H9 (cell line): ENCODE results near the gene IL12RB2. TPM values are rescaled to one million over a fixed set of nuclear protein-coding genes. Genes with fewer than 3 reads are reported as not detected.
A peak's percentile ranks its signal among the peaks of the same experiment; 100 is the strongest.

Source experiments
- DNase-seq: peaks from one replicate; pipeline ENCODE4 v3.0.0-alpha.2; 2017
- H2AFZ ChIP-seq: one replicate; pipeline ENCODE4 v1.6.1; 2013; ENCODE audit warnings: mild to moderate bottlenecking, low read length, control low read depth, moderate library complexity
- H2AK5ac ChIP-seq: 2 replicates; pipeline ENCODE4 v1.6.1; 2013; ENCODE audit warnings: low read length, control low read depth, mixed read lengths; ENCODE audit not compliant: insufficient read length
- H2BK120ac ChIP-seq: one replicate; pipeline ENCODE4 v1.6.1; 2013; ENCODE audit warnings: low read depth, mild to moderate bottlenecking, low read length, control low read depth, inconsistent platforms; ENCODE audit not compliant: poor library complexity, severe bottlenecking
- H2BK12ac ChIP-seq: 2 replicates; pipeline ENCODE4 v1.6.1; 2013; ENCODE audit warnings: low read length, control low read depth, mixed read lengths, low read depth; ENCODE audit not compliant: insufficient read length
- H2BK15ac ChIP-seq: 2 replicates; pipeline ENCODE4 v1.6.1; 2013; ENCODE audit warnings: low read depth, low read length, control low read depth
- H2BK20ac ChIP-seq: one replicate; pipeline ENCODE4 v1.6.1; 2013; ENCODE audit warnings: low read depth, mild to moderate bottlenecking, low read length, control low read depth, inconsistent platforms; ENCODE audit not compliant: poor library complexity, severe bottlenecking
- H2BK5ac ChIP-seq: 2 replicates; pipeline ENCODE4 v1.6.1; 2013; ENCODE audit warnings: low read length, control low read depth, mixed read lengths; ENCODE audit not compliant: insufficient read length
- H3K14ac ChIP-seq: 2 replicates; pipeline ENCODE4 v1.6.1; 2013; ENCODE audit warnings: low read length, control low read depth; ENCODE audit not compliant: insufficient read depth
- H3K18ac ChIP-seq: 2 replicates; pipeline ENCODE4 v1.6.1; 2013; ENCODE audit warnings: low read depth, mild to moderate bottlenecking, mixed read lengths, low read length, control low read depth; ENCODE audit not compliant: insufficient read length
- H3K23ac ChIP-seq: 2 replicates; pipeline ENCODE4 v1.6.1; 2013; ENCODE audit warnings: low read length, control low read depth, mixed read lengths, low read depth; ENCODE audit not compliant: insufficient read length
- H3K23me2 ChIP-seq: 2 replicates; pipeline ENCODE4 v1.6.1; 2013; ENCODE audit warnings: low read depth, mild to moderate bottlenecking, mixed read lengths, low read length, control low read depth; ENCODE audit not compliant: insufficient read length, poor library complexity, severe bottlenecking
- H3K27ac ChIP-seq: 2 replicates; pipeline ENCODE4 v1.5.1; 2013; ENCODE audit warnings: low read length, control low read depth, mixed read lengths, low read depth; ENCODE audit not compliant: insufficient read length
- H3K27me3 ChIP-seq: 2 replicates; pipeline ENCODE4 v1.6.1; 2013; ENCODE audit warnings: low read length, control low read depth, inconsistent platforms; ENCODE audit not compliant: insufficient read depth
- H3K4ac ChIP-seq: 2 replicates; pipeline ENCODE4 v1.6.1; 2013; ENCODE audit warnings: low read depth, mild to moderate bottlenecking, control low read depth, inconsistent platforms, low read length, moderate library complexity
- H3K4me1 ChIP-seq: 2 replicates; pipeline ENCODE4 v1.6.1; 2013; ENCODE audit warnings: low read length, control low read depth, inconsistent platforms; ENCODE audit not compliant: insufficient read depth
- H3K4me2 ChIP-seq: 2 replicates; pipeline ENCODE4 v1.6.1; 2013; ENCODE audit warnings: low read length, control low read depth, mixed read lengths; ENCODE audit not compliant: insufficient read length, insufficient read depth
- H3K56ac ChIP-seq: 2 replicates; pipeline ENCODE4 v1.6.1; 2013; ENCODE audit warnings: low read depth, mild to moderate bottlenecking, mixed read lengths, low read length, control low read depth; ENCODE audit not compliant: insufficient read length
- H3K79me1 ChIP-seq: 2 replicates; pipeline ENCODE4 v1.6.1; 2013; ENCODE audit warnings: low read depth, mild to moderate bottlenecking, moderate library complexity, low read length, control low read depth, inconsistent platforms; ENCODE audit not compliant: insufficient read depth, poor library complexity, severe bottlenecking
- H3K79me2 ChIP-seq: 2 replicates; pipeline ENCODE4 v1.6.1; 2013; ENCODE audit warnings: low read length, control low read depth, inconsistent platforms; ENCODE audit not compliant: insufficient read depth
- H3K9ac ChIP-seq: 2 replicates; pipeline ENCODE4 v1.6.1; 2013; ENCODE audit warnings: low read length, control low read depth, mixed read lengths; ENCODE audit not compliant: insufficient read length; ENCODE audit errors: extremely low read depth
- H3K9me3 ChIP-seq: one replicate; pipeline ENCODE4 v1.6.1; 2013; ENCODE audit warnings: low read depth, low read length, inconsistent platforms; ENCODE audit not compliant: control insufficient read depth
- H3T11ph ChIP-seq: one replicate; pipeline ENCODE4 v1.6.1; 2013; ENCODE audit warnings: mild to moderate bottlenecking, low read length, control low read depth, inconsistent platforms
- H4K20me1 ChIP-seq: one replicate; pipeline ENCODE4 v1.6.1; 2013; ENCODE audit not compliant: control insufficient read depth, insufficient read length, insufficient read depth
- H4K5ac ChIP-seq: 2 replicates; pipeline ENCODE4 v1.6.1; 2013; ENCODE audit warnings: low read depth, mild to moderate bottlenecking, mixed read lengths, low read length, control low read depth; ENCODE audit not compliant: insufficient read length
- H4K8ac ChIP-seq: replicated peaks from 2 replicates; pipeline ENCODE4 v1.6.1; 2013; ENCODE audit warnings: low read length, control low read depth, mixed read lengths, low read depth; ENCODE audit not compliant: insufficient read length
- H4K91ac ChIP-seq: 2 replicates; pipeline ENCODE4 v1.6.1; 2013; ENCODE audit warnings: low read depth, mild to moderate bottlenecking, moderate library complexity, mixed read lengths, low read length, control low read depth; ENCODE audit not compliant: insufficient read length
- H3K27ac Mint-ChIP-seq, 3 experiments: 2 replicates in 2 of 3; 3 replicates in 1 of 3; pipeline ENCODE4 v1.8.0; 2020 to 2021; ENCODE audit warnings: mixed read lengths in 3 of 3, mild to moderate bottlenecking in 1 of 3, moderate library complexity in 1 of 3
- H3K27me3 Mint-ChIP-seq: 2 replicates; pipeline ENCODE4 v1.8.0; 2021; ENCODE audit warnings: low read depth, mild to moderate bottlenecking, moderate library complexity, mixed read lengths
- H3K36me3 Mint-ChIP-seq, 3 experiments: 2 replicates in 2 of 3; 3 replicates in 1 of 3; pipeline ENCODE4 v1.8.0; 2020 to 2021; ENCODE audit warnings: low read depth in 3 of 3, mixed read lengths in 3 of 3; ENCODE audit not compliant: insufficient read depth in 1 of 3
- H3K4me1 Mint-ChIP-seq, 2 experiments: 2 replicates each; pipeline ENCODE4 v1.8.0; 2020; ENCODE audit warnings: mixed read lengths in 2 of 2
- H3K4me3 Mint-ChIP-seq, 2 experiments: 2 replicates in 1 of 2; 3 replicates in 1 of 2; pipeline ENCODE4 v1.8.0; 2020 to 2021; ENCODE audit warnings: mild to moderate bottlenecking in 2 of 2, mixed read lengths in 2 of 2, moderate library complexity in 1 of 2
- H3K9me3 Mint-ChIP-seq, 2 experiments: 2 replicates in 1 of 2; 3 replicates in 1 of 2; pipeline ENCODE4 v1.8.0; 2020; ENCODE audit warnings: mild to moderate bottlenecking in 2 of 2, mixed read lengths in 2 of 2, moderate library complexity in 1 of 2
- WGBS: extraction: QIAGEN DNeasy Blood & Tissue Kit; methylation state at CpG from one replicate; pipeline ENCODE4 v1.1.7; 2013; ENCODE audit warnings: missing lambda C conversion rate, low lambda C conversion rate, mixed read lengths; ENCODE audit not compliant: insufficient read length; ENCODE audit errors: extremely low coverage; 5-methylcytosine and 5-hydroxymethylcytosine counted together
- total RNA-seq: library from RNA; stranded (reverse); gene quantifications from 2 replicates; pipeline ENCODE4 v1.2.1, GENCODE V29; 2021
- TF ChIP-seq, protein P1 (sequence below): fragments of 200-600 bp; sonication (generic); conservative IDR thresholded peaks from 3 replicates; pipeline ENCODE4 v1.8.0; 2021; ENCODE audit warnings: antibody characterized with exemption, mild to moderate bottlenecking

IL12RB2 gene
- total RNA-seq, 1 experiment from 2014 or later, result 0.77 TPM

DNA sequence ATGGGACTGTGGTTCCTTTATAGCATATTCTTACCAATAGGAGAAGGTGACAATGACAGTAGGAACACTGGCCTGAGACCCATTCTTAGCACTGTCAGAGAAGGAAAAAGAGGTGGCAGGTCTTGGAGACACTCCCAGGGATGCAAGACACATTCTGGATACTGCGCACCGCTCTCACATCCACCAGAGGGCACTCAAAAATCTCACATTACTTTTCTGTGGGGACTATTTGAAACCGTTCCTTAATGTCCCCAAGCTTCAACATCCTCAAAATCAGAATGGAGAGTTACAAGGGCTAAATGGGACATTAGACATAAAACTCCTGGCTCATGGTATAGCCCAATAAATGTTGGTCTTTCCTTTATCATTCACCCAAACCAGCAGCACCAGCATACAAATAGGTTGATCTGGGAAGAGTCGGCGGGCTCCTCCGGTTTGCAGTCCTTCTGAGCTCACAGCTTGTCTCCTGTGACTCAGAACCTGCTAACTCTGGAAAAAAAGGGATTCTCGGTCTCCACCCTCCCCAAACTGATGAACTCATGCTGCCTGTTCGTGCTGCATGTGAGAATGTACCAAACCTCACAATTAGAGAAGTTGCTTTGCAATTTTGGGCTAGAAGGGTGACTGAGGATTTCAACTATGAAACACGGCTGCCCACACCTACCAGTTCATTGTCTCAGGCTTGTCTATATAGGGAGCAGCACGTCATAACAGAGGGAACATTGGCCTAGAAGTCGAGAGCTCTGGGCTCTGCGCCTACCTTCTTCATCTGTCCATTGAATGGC, 40.2 kb downstream of the IL12RB2 start:
- H2AK5ac ChIP-seq, result no peak overlapping the region
- no peaks in the 10 kb centered on the region for H3K79me1 ChIP-seq
- Mint-ChIP-seq H3K9me3 (no peaks in the 10 kb centered on the region), H3K36me3 (no peaks in the 10 kb centered on the region), H3K4me3 (peak overlapping the region in 1 of 2 experiments; percentile 11; a peak in 3 of 5 replicates), H3K4me1 (peaks cover 25% of the 10 kb centered on the region in 2 experiments), H3K27me3 (peaks cover 21% of the 10 kb centered on the region), H3K27ac (0 out of 7 replicates have a peak overlapping the region, but pooled peaks of 1 of the 3 experiments have one; percentile 4)
- no peak overlapping the region for H4K5ac ChIP-seq
- no peaks in the 10 kb centered on the region for H3K9me3 ChIP-seq
- no peaks in the 10 kb centered on the region for H3K23me2 ChIP-seq
- TF ChIP-seq, protein P1, sequence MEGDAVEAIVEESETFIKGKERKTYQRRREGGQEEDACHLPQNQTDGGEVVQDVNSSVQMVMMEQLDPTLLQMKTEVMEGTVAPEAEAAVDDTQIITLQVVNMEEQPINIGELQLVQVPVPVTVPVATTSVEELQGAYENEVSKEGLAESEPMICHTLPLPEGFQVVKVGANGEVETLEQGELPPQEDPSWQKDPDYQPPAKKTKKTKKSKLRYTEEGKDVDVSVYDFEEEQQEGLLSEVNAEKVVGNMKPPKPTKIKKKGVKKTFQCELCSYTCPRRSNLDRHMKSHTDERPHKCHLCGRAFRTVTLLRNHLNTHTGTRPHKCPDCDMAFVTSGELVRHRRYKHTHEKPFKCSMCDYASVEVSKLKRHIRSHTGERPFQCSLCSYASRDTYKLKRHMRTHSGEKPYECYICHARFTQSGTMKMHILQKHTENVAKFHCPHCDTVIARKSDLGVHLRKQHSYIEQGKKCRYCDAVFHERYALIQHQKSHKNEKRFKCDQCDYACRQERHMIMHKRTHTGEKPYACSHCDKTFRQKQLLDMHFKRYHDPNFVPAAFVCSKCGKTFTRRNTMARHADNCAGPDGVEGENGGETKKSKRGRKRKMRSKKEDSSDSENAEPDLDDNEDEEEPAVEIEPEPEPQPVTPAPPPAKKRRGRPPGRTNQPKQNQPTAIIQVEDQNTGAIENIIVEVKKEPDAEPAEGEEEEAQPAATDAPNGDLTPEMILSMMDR, result peak; percentile 93
- no peak overlapping the region for H2BK15ac ChIP-seq
- no CpG with 5 or more reads among the region's 12 CpGs for WGBS
- H4K91ac ChIP-seq, result no peak overlapping the region
- H2BK120ac ChIP-seq, result no peak overlapping the region
- H3K9ac ChIP-seq, result no peak overlapping the region
- no peak overlapping the region for H3T11ph ChIP-seq
- no peak overlapping the region for H3K4ac ChIP-seq
- H2BK5ac ChIP-seq, result no peak overlapping the region
- H4K8ac ChIP-seq, result no peak overlapping the region
- DNase-seq, result peak; percentile 55
- no peak overlapping the region for H3K18ac ChIP-seq
- no peak overlapping the region for H2BK20ac ChIP-seq
- H3K27me3 ChIP-seq, result no peaks in the 10 kb centered on the region
- no peaks in the 10 kb centered on the region for H3K79me2 ChIP-seq
- H4K20me1 ChIP-seq, result no peaks in the 10 kb centered on the region
- H3K23ac ChIP-seq, result no peak overlapping the region
- H3K14ac ChIP-seq, result no peak overlapping the region
- no peak overlapping the region for H3K4me2 ChIP-seq
- no peak overlapping the region for H2AFZ ChIP-seq
- H3K4me1 ChIP-seq, result no peaks in the 10 kb centered on the region; the same call in 1 of the 2 replicates
- no peak overlapping the region for H2BK12ac ChIP-seq
- H3K27ac ChIP-seq, result no peak overlapping the region
- no peak overlapping the region for H3K56ac ChIP-seq
